ENCODE measurements around the gene CABP2. TPM values are rescaled to one million over a fixed set of nuclear protein-coding genes. Genes with fewer than 3 reads are reported as not detected.

The CABP2 gene
- total RNA-seq, 6 donors from 2014 or later, result not detected

DNA sequence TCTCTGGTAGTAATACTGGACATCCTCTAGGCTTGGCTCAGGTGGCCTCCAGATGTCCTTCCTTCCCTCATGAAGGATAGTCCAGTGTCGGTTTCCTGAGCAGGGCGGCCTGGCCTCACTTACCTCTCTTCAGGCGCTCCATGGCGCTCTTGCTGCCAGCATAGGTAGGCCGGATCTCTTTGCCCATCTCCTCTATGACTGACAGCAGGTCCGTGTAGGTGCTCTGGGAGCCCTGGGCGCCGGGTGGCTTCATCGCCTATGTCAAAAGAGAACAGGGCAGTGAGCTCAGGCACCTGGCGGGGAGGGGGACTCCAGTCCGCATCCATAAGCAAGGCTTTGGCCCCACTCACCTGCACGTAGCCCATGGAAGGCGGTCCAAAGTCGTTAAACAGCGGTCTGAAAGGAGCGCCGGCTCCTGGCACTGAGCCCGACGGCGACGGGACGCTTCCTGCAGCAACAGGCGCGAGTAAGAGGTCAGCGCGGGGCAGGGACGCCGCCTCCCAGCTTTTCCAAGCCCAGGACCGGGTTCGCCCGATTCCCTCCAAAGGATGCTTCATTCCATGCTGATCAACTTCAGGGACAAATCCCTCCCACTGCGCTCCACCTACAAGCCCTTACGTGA is 15.9 kb downstream of the CABP2 start:
- Histone ChIP-seq H3K27me3 (no peaks in the 10 kb centered on the region), H3K36me3 (peaks cover 0 to 7% (median 5%) of the 10 kb centered on the region in 4 donors), H3K27ac (peak overlapping the region; percentile 95 to 99 (median 98)), H3K4me3 (peak overlapping the region; percentile 69 to 96 (median 73)), H3K9me3 (no peaks in the 10 kb centered on the region), H3K4me1 (peaks cover 35 to 53% (median 43%) of the 10 kb centered on the region in 4 donors)
- TF ChIP-seq POLR2A (IDR thresholded peaks at IDR 0.05), result peak in 1 of 4 donors; percentile 10
- TF ChIP-seq POLR2AphosphoS5 (IDR thresholded peaks at IDR 0.05), result no peak
- WGBS, 2 donors, result 29 to 38% methylated on average over 16 to 33 of the region's 33 CpGs
- DNase-seq (peak in 1 of 2 donors; percentile 93), ATAC-seq (ENCODE audit: low FRiP score in 2 of 2) (no peak)

DNA sequence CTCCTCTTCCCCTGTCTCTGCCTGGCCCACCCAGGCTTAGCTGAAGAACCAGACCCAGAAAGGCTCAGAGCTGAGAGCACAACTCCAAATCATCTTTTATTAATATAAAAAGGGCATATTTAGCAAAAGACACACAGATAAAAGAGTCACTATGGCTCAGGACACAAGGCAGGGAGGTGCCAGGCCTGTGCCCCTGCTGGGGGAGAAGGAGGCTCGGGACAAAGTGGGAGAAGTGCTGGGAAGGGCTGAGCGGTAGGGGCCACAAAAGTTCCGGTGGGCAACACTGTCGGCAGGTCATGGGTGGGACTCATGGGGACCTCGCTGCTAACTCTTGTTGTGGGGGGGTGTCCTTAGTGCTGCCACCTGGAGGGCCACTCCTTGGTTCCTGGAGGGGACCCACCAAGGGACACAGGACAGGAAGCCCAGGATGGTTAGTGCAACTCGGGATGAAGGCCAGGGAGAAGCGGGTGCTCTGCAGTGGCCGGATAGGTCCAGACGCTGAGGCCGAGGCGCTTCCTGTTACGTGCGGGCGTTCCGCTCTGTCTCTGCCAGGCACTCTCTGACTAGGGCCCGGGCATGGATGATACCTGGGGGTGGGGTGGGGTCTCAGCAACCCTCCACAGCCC is 16.7 kb downstream of the CABP2 start:
- DNase-seq (no peak), ATAC-seq (ENCODE audit: low FRiP score in 2 of 2) (no peak)
- Histone ChIP-seq H3K27ac (peak overlapping the region; percentile 95 to 99 (median 98)), H3K4me3 (peak overlapping the region in 2 of 4 donors; percentile 75 to 96), H3K27me3 (no peaks in the 10 kb centered on the region), H3K4me1 (peaks cover 35 to 53% (median 43%) of the 10 kb centered on the region in 4 donors), H3K36me3 (peaks cover 0 to 15% (median 10%) of the 10 kb centered on the region in 4 donors), H3K9me3 (no peaks in the 10 kb centered on the region)
- TF ChIP-seq, protein P1, sequence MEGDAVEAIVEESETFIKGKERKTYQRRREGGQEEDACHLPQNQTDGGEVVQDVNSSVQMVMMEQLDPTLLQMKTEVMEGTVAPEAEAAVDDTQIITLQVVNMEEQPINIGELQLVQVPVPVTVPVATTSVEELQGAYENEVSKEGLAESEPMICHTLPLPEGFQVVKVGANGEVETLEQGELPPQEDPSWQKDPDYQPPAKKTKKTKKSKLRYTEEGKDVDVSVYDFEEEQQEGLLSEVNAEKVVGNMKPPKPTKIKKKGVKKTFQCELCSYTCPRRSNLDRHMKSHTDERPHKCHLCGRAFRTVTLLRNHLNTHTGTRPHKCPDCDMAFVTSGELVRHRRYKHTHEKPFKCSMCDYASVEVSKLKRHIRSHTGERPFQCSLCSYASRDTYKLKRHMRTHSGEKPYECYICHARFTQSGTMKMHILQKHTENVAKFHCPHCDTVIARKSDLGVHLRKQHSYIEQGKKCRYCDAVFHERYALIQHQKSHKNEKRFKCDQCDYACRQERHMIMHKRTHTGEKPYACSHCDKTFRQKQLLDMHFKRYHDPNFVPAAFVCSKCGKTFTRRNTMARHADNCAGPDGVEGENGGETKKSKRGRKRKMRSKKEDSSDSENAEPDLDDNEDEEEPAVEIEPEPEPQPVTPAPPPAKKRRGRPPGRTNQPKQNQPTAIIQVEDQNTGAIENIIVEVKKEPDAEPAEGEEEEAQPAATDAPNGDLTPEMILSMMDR (IDR thresholded peaks at IDR 0.05), result peak in 1 of 6 experiments; percentile 37
- TF ChIP-seq POLR2AphosphoS5 (IDR thresholded peaks at IDR 0.05) (no peak), EP300 (IDR thresholded peaks at IDR 0.05) (no peak), POLR2A (IDR thresholded peaks at IDR 0.05) (no peak)
- 82 to 90% methylated on average over 15 to 16 of the region's 16 CpGs for WGBS, 2 donors

DNA sequence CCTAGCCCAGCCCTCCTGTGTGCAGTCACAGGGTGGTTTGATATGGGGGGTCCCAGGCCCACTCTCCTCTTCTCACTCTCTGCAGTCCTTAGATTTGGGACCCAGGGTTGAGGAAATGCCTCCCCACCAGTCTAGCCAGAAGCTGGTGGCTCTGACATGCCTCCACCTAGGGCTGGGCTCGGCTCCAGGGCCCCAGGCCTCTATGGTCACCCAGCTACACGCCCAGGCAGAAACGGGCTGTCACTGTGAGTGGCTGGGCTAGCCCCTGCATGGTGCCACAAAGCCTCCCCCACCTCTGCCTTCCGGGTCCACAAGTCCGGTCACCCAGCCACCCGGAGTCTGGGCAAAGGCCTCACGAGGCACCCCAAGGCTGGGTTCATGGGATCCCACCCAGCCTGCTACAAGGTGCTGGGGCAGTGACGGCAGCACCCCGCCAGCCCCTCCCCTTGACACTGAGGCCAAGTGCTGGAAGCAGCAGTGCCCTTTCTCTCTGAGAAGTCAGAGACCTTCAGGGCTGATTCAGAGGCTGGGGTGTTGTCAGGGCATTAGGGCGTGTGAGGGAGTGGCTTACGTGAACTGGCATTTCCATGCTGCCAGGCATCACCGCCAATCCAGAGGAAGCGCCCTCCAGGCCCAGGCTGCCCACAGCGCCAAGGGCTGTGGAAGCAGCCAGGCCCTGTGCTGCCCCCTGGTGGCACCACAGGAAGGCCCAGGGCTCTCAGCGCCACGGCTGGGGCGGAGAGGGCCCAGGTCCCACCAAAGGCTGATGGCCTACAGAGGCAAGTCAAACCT is 17.4 kb downstream of the CABP2 start:
- Histone ChIP-seq H3K27ac (peak overlapping the region; percentile 91 to 98 (median 96)), H3K27me3 (no peaks in the 10 kb centered on the region), H3K4me1 (peaks cover 35 to 53% (median 43%) of the 10 kb centered on the region in 4 donors), H3K9me3 (no peaks in the 10 kb centered on the region), H3K4me3 (peak overlapping the region; percentile 49 to 96 (median 80)), H3K36me3 (peaks cover 0 to 16% (median 10%) of the 10 kb centered on the region in 4 donors)
- WGBS, 2 donors, result 3 to 10% methylated on average over 6 to 13 of the region's 17 CpGs
- DNase-seq (peak; percentile 93 to 98), ATAC-seq (ENCODE audit: low FRiP score in 2 of 2) (peak; percentile 76 to 90)
- no peak for TF ChIP-seq EP300 (IDR thresholded peaks at IDR 0.05)
- TF ChIP-seq, protein P1 (IDR thresholded peaks at IDR 0.05), result peak; percentile 98 to 99 (median 99)
- peak in 2 of 4 donors; percentile 28 to 76 for TF ChIP-seq POLR2A (IDR thresholded peaks at IDR 0.05)
- TF ChIP-seq POLR2AphosphoS5 (IDR thresholded peaks at IDR 0.05), result peak; percentile 80 to 84

DNA sequence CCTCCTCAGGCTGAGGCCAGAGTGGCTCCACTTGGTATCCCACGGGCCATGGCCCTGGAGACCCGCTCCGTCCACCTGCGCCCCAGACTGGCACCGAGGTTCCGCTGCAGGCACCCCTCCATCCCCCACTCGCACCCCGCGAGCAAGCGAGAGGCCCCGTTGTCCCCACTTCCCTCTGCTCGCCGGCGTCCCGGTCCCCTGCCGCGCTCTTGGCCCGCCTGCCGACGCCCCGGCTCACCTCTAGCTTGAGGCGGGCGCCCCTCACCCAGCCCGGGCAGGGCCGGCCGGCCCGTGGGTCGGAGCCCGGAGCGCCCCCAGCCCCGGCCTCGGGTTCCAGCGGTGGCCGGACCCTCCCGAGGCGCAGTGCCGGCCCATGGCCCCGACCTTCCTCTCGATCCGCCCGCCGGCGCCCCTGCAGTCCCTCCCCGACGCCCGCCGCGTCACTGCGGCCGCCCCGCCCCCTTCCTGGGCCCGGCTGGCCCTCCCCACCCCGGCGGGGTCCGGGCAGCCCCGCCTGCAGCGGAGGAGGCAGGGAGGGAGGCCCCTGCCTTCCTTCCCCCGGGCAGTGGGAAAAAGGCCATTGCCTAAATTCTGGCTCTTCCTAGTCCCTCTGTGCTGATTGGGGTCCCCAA is 18.2 kb downstream of the CABP2 start, which contains the start of gene PITPNM1:
PITPNM1 (minus strand) TSS at position 414 of the 632 bp plus-strand sequence. CDS start 1,183 bp downstream, outside the sequence.
- H3K36me3 ChIP-seq, result peaks cover 0 to 19% (median 12%) of the 10 kb centered on the region in 4 donors
- no peaks in the 10 kb centered on the region for H3K27me3 ChIP-seq
- peak in 1 of 2 donors; percentile 68 for ATAC-seq (ENCODE audit: low FRiP score in 2 of 2)
- H3K4me1 ChIP-seq, result peaks cover 35 to 53% (median 43%) of the 10 kb centered on the region in 4 donors
- H3K27ac ChIP-seq, result peak within 1 kb of the TSS; percentile 91 to 98 (median 96)
- no peaks in the 10 kb centered on the region for H3K9me3 ChIP-seq
- DNase-seq, result peak; percentile 86 to 97
- peak within 1 kb of the TSS; percentile 49 to 96 (median 80) for H3K4me3 ChIP-seq
- whole genome bisulfite sequencing, 2 donors, result 0% methylated on average over 2 of the region's 58 CpGs; no CpG with 5 or more reads in 1 of the 2 donors
- TF ChIP-seq, protein P1 (IDR thresholded peaks at IDR 0.05), result no peak
- TF ChIP-seq EP300 (IDR thresholded peaks at IDR 0.05) (no peak), POLR2A (IDR thresholded peaks at IDR 0.05) (peak in 2 of 4 donors; percentile 69 to 82), POLR2AphosphoS5 (IDR thresholded peaks at IDR 0.05) (peak in 1 of 2 donors; percentile 69)

All from upper lobe of left lung (tissue), 6 donors.